ENCODE results near the gene GPR35. TPM values are rescaled to one million over a fixed set of nuclear protein-coding genes. Genes with fewer than 3 reads are reported as not detected.

Gene GPR35
- total RNA-seq, 3 donors from 2014 or later = 47.1 to 132 (median 76.8) TPM

- Histone ChIP-seq H3K4me1 (ENCODE audit: low read depth) (peaks cover 9% of the 10 kb centered on the region), H3K9me3 (no peaks in the 10 kb centered on the region), H3K36me3 (ENCODE audit: low read depth) (no peaks in the 10 kb centered on the region), H3K4me3 (no peak overlapping the region)
- intact Hi-C loops (cut with DNase I, micrococcal nuclease) = no loop called here
- DNase-seq (peak in 2 of 3 donors; percentile 31 to 48), ATAC-seq (no peak)
- no peak for TF ChIP-seq CTCF (IDR thresholded peaks at IDR 0.05)
Observed at GRCh38 chr2:240623531-240624010, 1.7 kb upstream of the GPR35 start.

GRCh38 chr2:240624011-240624949 is 1.0 kb upstream of the GPR35 start:
- no peak for TF ChIP-seq CTCF (IDR thresholded peaks at IDR 0.05)
- H3K4me3 ChIP-seq = no peak overlapping the region
- peak; percentile 55 for ATAC-seq
- H3K36me3 ChIP-seq (ENCODE audit: low read depth) = no peaks in the 10 kb centered on the region
- peak in 2 of 3 donors; percentile 49 for DNase-seq
- intact Hi-C loops (cut with DNase I, micrococcal nuclease) = no loop called here
- H3K9me3 ChIP-seq = no peaks in the 10 kb centered on the region
- H3K4me1 ChIP-seq (ENCODE audit: low read depth) = peaks cover 9% of the 10 kb centered on the region

- Histone ChIP-seq H3K36me3 (ENCODE audit: low read depth) (no peaks in the 10 kb centered on the region), H3K4me1 (ENCODE audit: low read depth) (peaks cover 9% of the 10 kb centered on the region), H3K9me3 (no peaks in the 10 kb centered on the region), H3K4me3 (no peak overlapping the region)
- ATAC-seq (peak; percentile 11), DNase-seq (peak in 2 of 3 donors; percentile 52 to 69)
- TF ChIP-seq CTCF (IDR thresholded peaks at IDR 0.05) = no peak
- intact Hi-C loops (cut with DNase I, micrococcal nuclease) = no loop called here
Observed at GRCh38 chr2:240626531-240627300, 1.4 kb downstream of the GPR35 start.

GRCh38 chr2:240627736-240628506 is 2.6 kb downstream of the GPR35 start:
- no peaks in the 10 kb centered on the region for H3K9me3 ChIP-seq
- peaks cover 9% of the 10 kb centered on the region for H3K4me1 ChIP-seq (ENCODE audit: low read depth)
- no peak overlapping the region for H3K4me3 ChIP-seq
- ATAC-seq (no peak), DNase-seq (peak in 2 of 3 donors; percentile 19 to 39)
- intact Hi-C loops (cut with DNase I, micrococcal nuclease) = no loop called here
- no peaks in the 10 kb centered on the region for H3K36me3 ChIP-seq (ENCODE audit: low read depth)
- no peak for TF ChIP-seq CTCF (IDR thresholded peaks at IDR 0.05)

- no peak overlapping the region for H3K4me3 ChIP-seq
- H3K36me3 ChIP-seq (ENCODE audit: low read depth) = no peaks in the 10 kb centered on the region
- peak in 1 of 3 donors; percentile 6 for DNase-seq
- H3K9me3 ChIP-seq = peaks cover 5% of the 10 kb centered on the region
- H3K4me1 ChIP-seq (ENCODE audit: low read depth) = peaks cover 9% of the 10 kb centered on the region
- ATAC-seq = no peak
- no peak for TF ChIP-seq CTCF (IDR thresholded peaks at IDR 0.05)
- intact Hi-C loops (cut with DNase I, micrococcal nuclease) = no loop called here
Observed at GRCh38 chr2:240628507-240628807, 3.2 kb downstream of the GPR35 start.

Data from mucosa of descending colon (tissue), 3 donors.